ENCODE results near the gene CXCL13. TPM values are rescaled to one million over a fixed set of nuclear protein-coding genes. Genes with fewer than 3 reads are reported as not detected.
"Not testable (repeated sequence)": the region's sequence is repeated elsewhere in the genome, so short reads cannot be mapped to it uniquely, and the experiment has no call there.

The CXCL13 gene
- total RNA-seq, 1 experiment from 2014 or later, result not detected

GRCh38 chr4:77634132-77634785 is 28.6 kb downstream of the CXCL13 start:
- H3K36me3 ChIP-seq, result no peaks in the 10 kb centered on the region
- H3K4me3 ChIP-seq, result no peak overlapping the region
- H3K27me3 ChIP-seq, result no peaks in the 10 kb centered on the region
- H3K9me3 ChIP-seq, result no peaks in the 10 kb centered on the region
- DNase-seq, result no peak

- Histone ChIP-seq H3K4me3 (no peak overlapping the region), H3K36me3 (no peaks in the 10 kb centered on the region), H3K9me3 (no peaks in the 10 kb centered on the region), H3K27me3 (no peaks in the 10 kb centered on the region)
- no peak for DNase-seq
Measured at GRCh38 chr4:77635246-77635645, 29.6 kb downstream of the CXCL13 start.

- Histone ChIP-seq H3K27me3 (no peaks in the 10 kb centered on the region), H3K9me3 (no peaks in the 10 kb centered on the region), H3K36me3 (no peaks in the 10 kb centered on the region), H3K4me3 (no peak overlapping the region)
- DNase-seq, result no peak
Measured at GRCh38 chr4:77635876-77636275, 30.3 kb downstream of the CXCL13 start.

GRCh38 chr4:77636902-77637301 is 31.3 kb downstream of the CXCL13 start:
- DNase-seq, result peak; percentile 86
- no peaks in the 10 kb centered on the region for H3K27me3 ChIP-seq
- no peaks in the 10 kb centered on the region for H3K36me3 ChIP-seq
- no peak overlapping the region for H3K4me3 ChIP-seq
- H3K9me3 ChIP-seq, result no peaks in the 10 kb centered on the region

GRCh38 chr4:77644069-77644468 is 38.4 kb downstream of the CXCL13 start:
- not testable (repeated sequence) for DNase-seq, H3K36me3 ChIP-seq, H3K9me3 ChIP-seq, H3K27me3 ChIP-seq, H3K4me3 ChIP-seq

GRCh38 chr4:77650787-77651186 is 45.2 kb downstream of the CXCL13 start:
- H3K27me3 ChIP-seq, result no peaks in the 10 kb centered on the region
- no peak overlapping the region for H3K4me3 ChIP-seq
- H3K36me3 ChIP-seq, result no peaks in the 10 kb centered on the region
- H3K9me3 ChIP-seq, result 0 out of 2 replicates have a peak, but pooled peaks cover under 1% of the 10 kb centered on the region
- DNase-seq, result no peak

GRCh38 chr4:77651820-77652219 is 46.2 kb downstream of the CXCL13 start:
- H3K36me3 ChIP-seq, result no peaks in the 10 kb centered on the region
- no peak for DNase-seq
- no peak overlapping the region for H3K4me3 ChIP-seq
- no peaks in the 10 kb centered on the region for H3K27me3 ChIP-seq
- no peaks in the 10 kb centered on the region for H3K9me3 ChIP-seq

GRCh38 chr4:77652237-77652897 is 46.7 kb downstream of the CXCL13 start:
- Histone ChIP-seq H3K27me3 (no peaks in the 10 kb centered on the region), H3K36me3 (no peaks in the 10 kb centered on the region), H3K9me3 (no peaks in the 10 kb centered on the region), H3K4me3 (no peak overlapping the region)
- DNase-seq, result no peak

GRCh38 chr4:77653162-77653758 is 47.6 kb downstream of the CXCL13 start:
- Histone ChIP-seq H3K4me3 (no peak overlapping the region), H3K36me3 (no peaks in the 10 kb centered on the region), H3K27me3 (no peaks in the 10 kb centered on the region), H3K9me3 (no peaks in the 10 kb centered on the region)
- DNase-seq, result no peak

GRCh38 chr4:77660318-77660717 is 54.7 kb downstream of the CXCL13 start:
- not testable (repeated sequence) for H3K27me3 ChIP-seq, H3K36me3 ChIP-seq, H3K4me3 ChIP-seq, DNase-seq, H3K9me3 ChIP-seq

Other genes with a start within 250 kb of the CXCL13 start
- gene CNOT6L, start 213.5 kb downstream of the CXCL13 start, total RNA-seq (2014; rRNA removed; shearing (Covaris generic); ENCODE audit: low replicate concordance), result 1.9 and 6.1 TPM in 2 replicates